H1 (cell line): ENCODE measurements around the gene TSSK6. TPM values are rescaled to one million over a fixed set of nuclear protein-coding genes. Genes with fewer than 3 reads are reported as not detected.

Experiments used
- CTCF ChIA-PET: fragments of 300-600 bp; sonication (Branson Sonifier 250); formaldehyde crosslinking; loops from one replicate; lab custom pipeline; 2021; ENCODE audit not compliant: partially characterized antibody; lab: Charles Lee
- POLR2A ChIA-PET: fragments of 300-600 bp; sonication (Branson Sonifier 250); formaldehyde crosslinking; loops from one replicate; lab custom pipeline; 2021; ENCODE audit warnings: inconsistent platforms; ENCODE audit not compliant: partially characterized antibody; lab: Charles Lee
- DNase-seq, 2 experiments: peaks; one replicate each; pipeline versions ENCODE4 v3.0.0 to v3.0.0-alpha.2; 2010 to 2022; ENCODE audit warnings: low spot score in 2 of 2, low read depth in 1 of 2, mixed read lengths in 1 of 2
- FAIRE-seq: peaks from 2 replicates; lab custom pipeline; 2011; peaks lifted over from hg19 to GRCh38; lab: Jason Lieb, UNC
- H2AFZ ChIP-seq: 2 replicates; pipeline ENCODE4 v1.8.1; 2012; ENCODE audit warnings: low read length, inconsistent platforms
- H2AK5ac ChIP-seq: 2 replicates; pipeline ENCODE4 v1.6.1; 2013; ENCODE audit warnings: low read depth, low read length
- H2BK120ac ChIP-seq: replicated peaks from 2 replicates; pipeline ENCODE3; 2013; ENCODE audit warnings: low read depth, low read length, inconsistent platforms
- H2BK12ac ChIP-seq: 2 replicates; pipeline ENCODE4 v1.6.1; 2013; ENCODE audit warnings: low read depth, low read length
- H2BK15ac ChIP-seq: 2 replicates; pipeline ENCODE4 v1.6.1; 2013; ENCODE audit warnings: low read length
- H2BK20ac ChIP-seq: 2 replicates; pipeline ENCODE4 v1.6.1; 2013; ENCODE audit warnings: low read length
- H2BK5ac ChIP-seq: 2 replicates; pipeline ENCODE4 v1.6.1; 2013; ENCODE audit warnings: low read depth, low read length
- H3K14ac ChIP-seq: 2 replicates; pipeline ENCODE4 v1.6.1; 2013; ENCODE audit warnings: inconsistent platforms; ENCODE audit not compliant: insufficient read length
- H3K18ac ChIP-seq: 2 replicates; pipeline ENCODE4 v1.6.1; 2013; ENCODE audit warnings: low read length; ENCODE audit errors: extremely low read depth
- H3K23ac ChIP-seq: 2 replicates; pipeline ENCODE4 v1.6.1; 2013; ENCODE audit warnings: inconsistent platforms; ENCODE audit not compliant: insufficient read length
- H3K23me2 ChIP-seq: 2 replicates; pipeline ENCODE4 v1.6.1; 2013; ENCODE audit warnings: low read depth, low read length
- H3K27ac ChIP-seq: 2 replicates; pipeline ENCODE4 v1.6.1; 2011; ENCODE audit warnings: low read depth, low read length, inconsistent platforms
- H3K27me3 ChIP-seq, 4 experiments: replicated peaks in 1 of 4; 1 replicate in 1 of 4; 2 replicates in 3 of 4; pipeline versions ENCODE4 v1.6.1 to v1.8.1; 2011 to 2013; ENCODE audit warnings: low read length in 3 of 4, mild to moderate bottlenecking in 3 of 4, inconsistent platforms in 2 of 4, mixed read lengths in 2 of 4, moderate library complexity in 1 of 4; ENCODE audit not compliant: control insufficient read depth in 3 of 4, insufficient read depth in 3 of 4; ENCODE audit errors: extremely low read depth in 1 of 4
- H3K36me3 ChIP-seq, 4 experiments: 2 replicates each; pipeline versions ENCODE4 v1.6.1 to v1.8.1; 2011 to 2013; ENCODE audit warnings: mild to moderate bottlenecking in 4 of 4, low read length in 3 of 4, moderate library complexity in 2 of 4, control low read depth in 1 of 4, inconsistent platforms in 1 of 4; ENCODE audit not compliant: insufficient read depth in 4 of 4, control insufficient read depth in 2 of 4
- H3K4ac ChIP-seq: replicated peaks from 2 replicates; pipeline ENCODE3; 2013; ENCODE audit warnings: low read length, low read depth, mixed read lengths, inconsistent platforms; ENCODE audit not compliant: insufficient read length
- H3K4me1 ChIP-seq, 4 experiments: replicated peaks in 1 of 4; 1 replicate in 1 of 4; 2 replicates in 3 of 4; pipeline versions ENCODE4 v1.6.1 to v1.8.1; 2011 to 2013; ENCODE audit warnings: low read length in 3 of 4, inconsistent platforms in 2 of 4, mixed read lengths in 1 of 4; ENCODE audit not compliant: insufficient read depth in 4 of 4, control insufficient read depth in 3 of 4
- H3K4me2 ChIP-seq, 2 experiments: 2 replicates each; pipeline versions ENCODE4 v1.6.1 to v1.8.1; 2011 to 2013; ENCODE audit warnings: low read depth in 2 of 2, low read length in 2 of 2, control low read depth in 1 of 2, inconsistent platforms in 1 of 2, mild to moderate bottlenecking in 1 of 2; ENCODE audit not compliant: insufficient read depth in 1 of 2
- H3K4me3 ChIP-seq, 4 experiments: fragments of 200-600, 300-600 bp in 1 of 4; sonication (generic), shearing (Covaris generic), sonication (Bioruptor Twin) in 1 of 4; 2 replicates each; pipeline versions ENCODE4 v1.5.1 to v1.8.1; 2011 to 2016; ENCODE audit warnings: low read length in 4 of 4, low read depth in 3 of 4, control low read depth in 2 of 4, inconsistent platforms in 2 of 4, mild to moderate bottlenecking in 2 of 4, mixed read lengths in 1 of 4, moderate library complexity in 1 of 4; ENCODE audit not compliant: insufficient read depth in 2 of 4; ENCODE audit errors: extremely low read depth in 1 of 4
- H3K56ac ChIP-seq: replicated peaks from 2 replicates; pipeline ENCODE3; 2013; ENCODE audit warnings: low read depth, mild to moderate bottlenecking, mixed read lengths, low read length, inconsistent platforms; ENCODE audit not compliant: insufficient read length
- H3K79me1 ChIP-seq: 2 replicates; pipeline ENCODE4 v1.6.1; 2013; ENCODE audit warnings: low read depth, low read length, control low read depth
- H3K79me2 ChIP-seq, 2 experiments: 2 replicates each; pipeline versions ENCODE4 v1.6.1 to v1.8.1; 2012 to 2013; ENCODE audit warnings: low read length in 2 of 2, mild to moderate bottlenecking in 2 of 2, inconsistent platforms in 1 of 2; ENCODE audit not compliant: insufficient read depth in 2 of 2, control insufficient read depth in 1 of 2
- H3K9ac ChIP-seq, 4 experiments: replicated peaks in 1 of 4; 1 replicate in 1 of 4; 2 replicates in 3 of 4; pipeline versions ENCODE4 v1.6.1 to v1.8.1; 2011 to 2013; ENCODE audit warnings: low read depth in 3 of 4, low read length in 3 of 4, control low read depth in 2 of 4, mild to moderate bottlenecking in 2 of 4, moderate library complexity in 2 of 4, inconsistent platforms in 1 of 4; ENCODE audit errors: extremely low read depth in 1 of 4
- H3K9me3 ChIP-seq, 2 experiments: 2 replicates each; pipeline versions ENCODE4 v1.6.1 to v1.8.1; 2012 to 2013; ENCODE audit warnings: mild to moderate bottlenecking in 2 of 2, moderate library complexity in 2 of 2, control low read depth in 1 of 2, inconsistent platforms in 1 of 2, low read depth in 1 of 2, low read length in 1 of 2, mixed read lengths in 1 of 2; ENCODE audit not compliant: insufficient read depth in 2 of 2
- H4K20me1 ChIP-seq, 2 experiments: replicated peaks in 1 of 2; 2 replicates each; pipeline versions ENCODE3 to v1.8.1; 2011 to 2013; ENCODE audit warnings: inconsistent platforms in 2 of 2, low read length in 2 of 2, mild to moderate bottlenecking in 1 of 2; ENCODE audit not compliant: insufficient read depth in 2 of 2, control insufficient read depth in 1 of 2
- H4K5ac ChIP-seq: 2 replicates; pipeline ENCODE4 v1.6.1; 2013; ENCODE audit warnings: low read length, low read depth, mixed read lengths, inconsistent platforms; ENCODE audit not compliant: insufficient read length
- H4K8ac ChIP-seq: 2 replicates; pipeline ENCODE4 v1.8.0; 2013; ENCODE audit warnings: mild to moderate bottlenecking, moderate library complexity, low read length, inconsistent platforms; ENCODE audit not compliant: insufficient read depth; ENCODE audit errors: extremely low read depth
- H4K91ac ChIP-seq: replicated peaks from 2 replicates; pipeline ENCODE3; 2013; ENCODE audit warnings: low read length, mixed read lengths, inconsistent platforms; ENCODE audit not compliant: insufficient read length
- CHD1 ChIP-seq: IDR thresholded peaks from 2 replicates; pipeline ENCODE4 v1.6.1; 2012; ENCODE audit warnings: low read depth, low read length, improper control_type of control experiment
- CHD2 ChIP-seq: IDR thresholded peaks from 2 replicates; pipeline ENCODE4 v1.6.1; 2012; ENCODE audit warnings: low read length, improper control_type of control experiment
- EZH2 ChIP-seq: fragments of 200-600 bp; sonication (generic); IDR thresholded peaks from 2 replicates; pipeline ENCODE4 v1.7.1; 2012; ENCODE audit warnings: low read depth, mild to moderate bottlenecking, moderate library complexity, low read length, inconsistent platforms; ENCODE audit not compliant: severe bottlenecking
- GABPA ChIP-seq: IDR thresholded peaks from 2 replicates; pipeline ENCODE4 v1.6.1; 2011; ENCODE audit warnings: mild to moderate bottlenecking, low read length, moderate library complexity, borderline replicate concordance; ENCODE audit not compliant: insufficient read depth
- JUN ChIP-seq: IDR thresholded peaks from 2 replicates; pipeline ENCODE4 v1.6.1; 2011; ENCODE audit warnings: low read depth, mild to moderate bottlenecking, improper control_type of control experiment, low read length
- NANOG ChIP-seq: IDR thresholded peaks from 2 replicates; pipeline ENCODE4 v1.6.1; 2011; ENCODE audit warnings: low read length, low read depth, mild to moderate bottlenecking, inconsistent platforms; ENCODE audit not compliant: insufficient read depth, poor library complexity, severe bottlenecking
- SIRT6 ChIP-seq: IDR thresholded peaks from one replicate; pipeline ENCODE4 v1.7.1; 2012; ENCODE audit warnings: low read length, inconsistent platforms
- SRF ChIP-seq: IDR thresholded peaks from 2 replicates; pipeline ENCODE4 v1.6.1; 2011; ENCODE audit warnings: mild to moderate bottlenecking, low read depth, low read length, moderate library complexity
- TAF7 ChIP-seq: optimal IDR thresholded peaks from 2 replicates; pipeline ENCODE3; 2011; ENCODE audit warnings: low read depth, mild to moderate bottlenecking, inconsistent platforms, low read length, moderate library complexity, borderline replicate concordance
- TCF12 ChIP-seq: IDR thresholded peaks from 2 replicates; pipeline ENCODE4 v1.6.1; 2011; ENCODE audit warnings: low read depth, mild to moderate bottlenecking, low read length
- WGBS, 2 experiments: shearing (Covaris generic) in 1 of 2; methylation state at CpG; one replicate each; pipeline versions ENCODE4 v1.1.6 to v1.1.7; 2013 to 2015; ENCODE audit warnings: low lambda C conversion rate in 2 of 2, mixed read lengths in 2 of 2, inconsistent platforms in 1 of 2, low coverage in 1 of 2, missing lambda C conversion rate in 1 of 2; ENCODE audit not compliant: insufficient replicate concordance in 2 of 2, insufficient coverage in 1 of 2, insufficient read length in 1 of 2; ENCODE audit errors: extremely low coverage in 1 of 2, missing lambda C conversion rate in 1 of 2; 5-methylcytosine and 5-hydroxymethylcytosine counted together
- polyA plus RNA-seq, 7 experiments: library from polyadenylated mRNA; depleted of rRNA in 3 of 7; stranded (reverse) in 5 of 7; unstranded in 2 of 7; fragments of >200 nt in 5 of 7; fragments of 200-250 nt in 2 of 7; gene quantifications; 1 replicate in 5 of 7; 2 replicates in 1 of 7; 4 replicates in 1 of 7; pipeline versions ENCODE4 v1.2.1 to v1.2.3, GENCODE V29; 2011 to 2013; ENCODE audit warnings: missing spikeins in 2 of 7, mixed read lengths in 2 of 7
- total RNA-seq: library from RNA; stranded (reverse); fragmentation: NEBNext Ultra II Directional; extraction: Animal tissue kit (Norgen Biotek cat#: 25700); gene quantifications from 2 replicates; pipeline ENCODE4 v1.2.1, GENCODE V29; 2021
- TF ChIP-seq, protein P1 (sequence below): IDR thresholded peaks from 2 replicates; pipeline ENCODE4 v1.6.1; 2011; ENCODE audit warnings: low read depth, mild to moderate bottlenecking, low read length; ENCODE audit not compliant: insufficient read depth

The TSSK6 gene
- total and polyA plus RNA-seq, 2 of the 8 experiments (the other 6 are each of a cell fraction or from before 2014, with no cell fraction given), result 3.6 to 7.8 TPM

DNA sequence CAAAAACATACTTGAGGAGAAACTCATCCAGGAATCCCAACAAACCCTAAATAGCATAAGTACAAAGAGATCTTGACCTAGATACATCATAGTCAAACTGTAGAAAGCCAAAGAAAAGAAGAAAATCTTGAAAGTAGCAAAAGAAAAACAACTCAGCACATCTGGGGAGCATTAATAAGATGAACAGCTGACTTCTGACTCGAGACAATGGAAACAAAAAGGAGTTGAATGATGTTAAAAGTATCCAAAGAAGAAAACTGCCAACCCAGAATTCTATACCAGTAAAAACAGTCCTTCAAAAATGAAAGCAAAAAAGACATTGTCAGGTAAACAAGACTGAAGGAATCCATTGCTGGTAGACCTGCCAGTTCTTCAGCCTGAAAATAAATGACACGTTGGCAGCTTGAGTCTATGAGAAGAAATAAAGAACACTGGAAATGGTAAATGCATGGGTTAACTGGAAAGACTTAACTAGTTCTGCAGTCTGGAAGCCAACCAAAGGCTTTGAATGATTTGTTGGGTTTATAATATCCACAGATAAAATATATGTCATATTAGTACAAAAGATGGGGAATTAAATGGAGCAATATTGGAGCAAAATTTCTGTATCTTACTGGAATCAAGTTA, 46.8 kb downstream of the TSSK6 start:
- H3K4me3 ChIP-seq, result no peak overlapping the region
- TF ChIP-seq TAF7 (no peak), CHD2 (no peak), SRF (no peak), JUN (no peak), SIRT6 (no peak), NANOG (no peak), TCF12 (no peak), GABPA (no peak), EZH2 (no peak), CHD1 (no peak)
- TF ChIP-seq, protein P1, sequence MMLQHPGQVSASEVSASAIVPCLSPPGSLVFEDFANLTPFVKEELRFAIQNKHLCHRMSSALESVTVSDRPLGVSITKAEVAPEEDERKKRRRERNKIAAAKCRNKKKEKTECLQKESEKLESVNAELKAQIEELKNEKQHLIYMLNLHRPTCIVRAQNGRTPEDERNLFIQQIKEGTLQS, result no peak
- TF ChIP-seq, all 59 proteins: peak for 0
- 86% methylated on average over 2 of the region's 2 CpGs; no CpG with 5 or more reads in 1 of the 2 experiments for WGBS, 2 experiments
- no peak overlapping the region for H3K27ac ChIP-seq
- ChIA-PET CTCF (interaction anchor here (1.3 to 1.4 kb wide), 2 partner anchors 20 to 102 kb away, joined by 3 to 4 read pairs; no protein-coding TSS in a partner anchor), POLR2A (interaction anchor here (2.1 kb wide), 1 partner anchor 11 kb away, joined by 4 read pairs; no protein-coding TSS in a partner anchor)
- no peak overlapping the region for H2BK15ac ChIP-seq
- H3K4ac ChIP-seq, result no peak overlapping the region
- H4K20me1 ChIP-seq, result peaks cover 11 to 17% of the 10 kb centered on the region in 2 experiments
- FAIRE-seq (no peak), DNase-seq (no peak)
- H2BK20ac ChIP-seq, result no peak overlapping the region
- peaks cover 8 to 40% (median 21%) of the 10 kb centered on the region in 4 experiments for H3K36me3 ChIP-seq
- H2BK120ac ChIP-seq, result no peak overlapping the region
- peaks cover 6 to 90% of the 10 kb centered on the region in 2 experiments; a peak in 3 of 4 replicates for H3K79me2 ChIP-seq
- H3K79me1 ChIP-seq, result peaks cover 19% of the 10 kb centered on the region; the same call in 1 of the 2 replicates
- no peak overlapping the region for H2BK12ac ChIP-seq
- H2AK5ac ChIP-seq, result no peak overlapping the region
- H2AFZ ChIP-seq, result no peak overlapping the region
- H3K27me3 ChIP-seq, result no peaks in the 10 kb centered on the region
- H3K23me2 ChIP-seq, result no peaks in the 10 kb centered on the region
- peaks cover 14 to 15% (median 15%) of the 10 kb centered on the region in 4 experiments for H3K4me1 ChIP-seq
- H3K18ac ChIP-seq, result no peak overlapping the region
- H3K9ac ChIP-seq, result no peak overlapping the region
- no peak overlapping the region for H3K56ac ChIP-seq
- H4K91ac ChIP-seq, result no peak overlapping the region
- no peak overlapping the region for H2BK5ac ChIP-seq
- H4K5ac ChIP-seq, result no peak overlapping the region
- no peak overlapping the region for H3K23ac ChIP-seq
- no peak overlapping the region for H4K8ac ChIP-seq
- H3K9me3 ChIP-seq, result peaks cover 4 to 13% of the 10 kb centered on the region in 2 experiments; a peak in 3 of 4 replicates
- no peak overlapping the region for H3K4me2 ChIP-seq
- no peak overlapping the region for H3K14ac ChIP-seq
